Activated T-helper 2 cell treated with anti-CD3 and anti-CD28 coated beads, Interferon-gamma antibody, Interleukin-2, Interleukin-4, amounts not matched to agents 10 μg/mL and 5 μg/mL and 100 μg/mL, durations not matched to agents 14 hours and 24 hours and 36 hours (primary cell): Measurements from ENCODE around the gene FYB2. TPM values are rescaled to one million over a fixed set of nuclear protein-coding genes. Genes with fewer than 3 reads are reported as not detected.

Experiments
- DNase-seq: peaks from one replicate; pipeline ENCODE4 v3.0.0; 2021; ENCODE audit warnings: low spot score
- H3K27ac Mint-ChIP-seq: one replicate; pipeline ENCODE4 v1.8.0; 2021; ENCODE audit warnings: mixed read lengths
- H3K27me3 Mint-ChIP-seq: one replicate; pipeline ENCODE4 v1.8.0; 2021; ENCODE audit warnings: low read depth, mixed read lengths
- H3K36me3 Mint-ChIP-seq: one replicate; pipeline ENCODE4 v1.8.0; 2021; ENCODE audit warnings: low read depth, mixed read lengths
- H3K4me1 Mint-ChIP-seq: one replicate; pipeline ENCODE4 v1.8.0; 2021; ENCODE audit warnings: low read depth, mixed read lengths
- H3K4me3 Mint-ChIP-seq: one replicate; pipeline ENCODE4 v1.8.0; 2021; ENCODE audit warnings: low read depth, mild to moderate bottlenecking, moderate library complexity, mixed read lengths
- H3K9me3 Mint-ChIP-seq: one replicate; pipeline ENCODE4 v1.8.0; 2021; ENCODE audit warnings: mixed read lengths
- intact Hi-C: fragments of 100-400 bp; cut with micrococcal nuclease; formaldehyde crosslinking; loops from one replicate; pipeline ENCODE4 v1.15.1; 2023
- total RNA-seq: library from RNA; stranded (reverse); gene quantifications from 2 replicates; pipeline ENCODE4 v1.2.3, GENCODE V29; 2022

Gene FYB2
- total RNA-seq, 1 donor from 2014 or later, result not detected

- Mint-ChIP-seq H3K4me3 (no peak overlapping the region), H3K36me3 (no peaks in the 10 kb centered on the region), H3K9me3 (no peaks in the 10 kb centered on the region), H3K27me3 (no peaks in the 10 kb centered on the region), H3K4me1 (no peaks in the 10 kb centered on the region), H3K27ac (no peak overlapping the region)
- intact Hi-C loops, result no loop called here
- no peak for DNase-seq
Observed at GRCh38 chr1:56672579-56672978, 146.6 kb downstream of the FYB2 start.

- H3K27ac Mint-ChIP-seq, result no peak overlapping the region
- no peaks in the 10 kb centered on the region for H3K9me3 Mint-ChIP-seq
- no peak for DNase-seq
- H3K4me3 Mint-ChIP-seq, result no peak overlapping the region
- no peaks in the 10 kb centered on the region for H3K27me3 Mint-ChIP-seq
- H3K36me3 Mint-ChIP-seq, result no peaks in the 10 kb centered on the region
- no peaks in the 10 kb centered on the region for H3K4me1 Mint-ChIP-seq
- intact Hi-C loops, result no loop called here
Observed at GRCh38 chr1:56671542-56671941, 147.7 kb downstream of the FYB2 start.

- no peaks in the 10 kb centered on the region for H3K4me1 Mint-ChIP-seq
- no peaks in the 10 kb centered on the region for H3K27me3 Mint-ChIP-seq
- no peak overlapping the region for H3K4me3 Mint-ChIP-seq
- no peak overlapping the region for H3K27ac Mint-ChIP-seq
- no peaks in the 10 kb centered on the region for H3K36me3 Mint-ChIP-seq
- no peaks in the 10 kb centered on the region for H3K9me3 Mint-ChIP-seq
- DNase-seq, result no peak
- intact Hi-C loops, result no loop called here
Observed at GRCh38 chr1:56671085-56671484, 148.1 kb downstream of the FYB2 start.

GRCh38 chr1:56670350-56670749 lies 148.9 kb downstream of the FYB2 start:
- DNase-seq, result no peak
- H3K27me3 Mint-ChIP-seq, result no peaks in the 10 kb centered on the region
- no peaks in the 10 kb centered on the region for H3K4me1 Mint-ChIP-seq
- no peaks in the 10 kb centered on the region for H3K36me3 Mint-ChIP-seq
- no peak overlapping the region for H3K4me3 Mint-ChIP-seq
- no peaks in the 10 kb centered on the region for H3K9me3 Mint-ChIP-seq
- intact Hi-C loops, result no loop called here
- no peak overlapping the region for H3K27ac Mint-ChIP-seq

Other genes starting within 250 kb of the FYB2 start
- gene PLPP3, start 239.8 kb downstream of the FYB2 start, total RNA-seq, result not detected in 2 replicates
- not detected in 2 replicates for gene PRKAA2, start 174.1 kb downstream of the FYB2 start, total RNA-seq
- not detected in 2 replicates for gene C8A, start 35.4 kb upstream of the FYB2 start, total RNA-seq
- not detected in 2 replicates for gene C8B, start 146.6 kb upstream of the FYB2 start, total RNA-seq